Sigmoid colon (tissue), 7 donors: ENCODE results near the gene BCOR. TPM values are rescaled to one million over a fixed set of nuclear protein-coding genes. Genes with fewer than 3 reads are reported as not detected.
A peak's percentile ranks its signal among the peaks of the same experiment; 100 is the strongest.

Experiments
- DNase-seq: peaks from one replicate; pipeline ENCODE4 v3.0.0-alpha.2; 2019
- H3K27ac ChIP-seq, 4 donors: fragments of 200-600 bp; sonication (generic); one replicate each; pipeline ENCODE4 v1.5.1; 2016 to 2019; ENCODE audit warnings: mild to moderate bottlenecking in 1 of 4
- H3K27me3 ChIP-seq, 3 donors: fragments of 200-600 bp; sonication (generic); one replicate each; pipeline ENCODE4 v1.5.1; 2019; ENCODE audit warnings: mild to moderate bottlenecking in 1 of 3
- H3K36me3 ChIP-seq, 4 donors: fragments of 200-600 bp; sonication (generic); one replicate each; pipeline ENCODE4 v1.5.1; 2016 to 2019
- H3K4me1 ChIP-seq, 4 donors: fragments of 200-600 bp; sonication (generic); one replicate each; pipeline ENCODE4 v1.5.1; 2017 to 2019
- H3K4me3 ChIP-seq, 4 donors: fragments of 200-600 bp; sonication (generic); one replicate each; pipeline ENCODE4 v1.5.1; 2017 to 2019; ENCODE audit warnings: mild to moderate bottlenecking in 2 of 4, moderate library complexity in 1 of 4
- H3K9me3 ChIP-seq, 4 donors: fragments of 200-600 bp in 3 of 4; sonication (generic) in 3 of 4; one replicate each; pipeline versions ENCODE4 v1.5.1 to v1.6.1; 2013 to 2019
- EP300 ChIP-seq, 4 donors: sonication (generic); formaldehyde crosslinking; IDR thresholded peaks; one replicate each; pipeline ENCODE4 v1.6.1; 2017; ENCODE audit warnings: antibody characterized with exemption in 4 of 4
- POLR2A ChIP-seq, 2 donors: fragments of 450-650 bp; IDR thresholded peaks; one replicate each; pipeline ENCODE4 v1.6.1; 2016; ENCODE audit warnings: antibody characterized with exemption in 2 of 2, mild to moderate bottlenecking in 2 of 2, moderate library complexity in 2 of 2
- POLR2AphosphoS5 ChIP-seq, 4 donors: sonication (generic); formaldehyde crosslinking; IDR thresholded peaks; one replicate each; pipeline ENCODE4 v1.6.1; 2017; ENCODE audit warnings: antibody characterized with exemption in 4 of 4
- WGBS, 2 donors: extraction: QIAGEN DNeasy Blood & Tissue Kit; methylation state at CpG; one replicate each; pipeline ENCODE4 v1.1.7; 2013; 5-methylcytosine and 5-hydroxymethylcytosine counted together
- intact Hi-C: fragments of 100-400 bp; cut with DNase I; formaldehyde crosslinking; loops from one replicate; pipeline ENCODE4 v1.15.1; 2023
- polyA plus RNA-seq, 3 donors: library from polyadenylated mRNA; stranded (reverse); fragments of 200-250 nt; gene quantifications; one replicate each; pipeline ENCODE4 v1.2.3, GENCODE V29; 2013
- total RNA-seq, 4 donors: library from RNA; depleted of rRNA; stranded (reverse); fragments of >200 nt; gene quantifications; one replicate each; pipeline ENCODE4 v1.1.0, GENCODE V29; 2016
- TF ChIP-seq, protein P1 (sequence below), 4 experiments: fragments of 450-650 bp in 3 of 4; fragments of 200-600 bp in 1 of 4; IDR thresholded peaks; one replicate each; pipeline ENCODE4 v1.5.1; 2016 to 2019; ENCODE audit warnings: antibody characterized with exemption in 4 of 4, mild to moderate bottlenecking in 3 of 4, moderate library complexity in 2 of 4
- donor health status: healthy with polysubstance abuse.
- donor health status: Bipolar disorder and iron deficiency.
- donor health status: healthy.

The BCOR gene
- total and polyA plus RNA-seq, 7 donors: 3.5 to 31.6 (median 15.8) TPM

DNA sequence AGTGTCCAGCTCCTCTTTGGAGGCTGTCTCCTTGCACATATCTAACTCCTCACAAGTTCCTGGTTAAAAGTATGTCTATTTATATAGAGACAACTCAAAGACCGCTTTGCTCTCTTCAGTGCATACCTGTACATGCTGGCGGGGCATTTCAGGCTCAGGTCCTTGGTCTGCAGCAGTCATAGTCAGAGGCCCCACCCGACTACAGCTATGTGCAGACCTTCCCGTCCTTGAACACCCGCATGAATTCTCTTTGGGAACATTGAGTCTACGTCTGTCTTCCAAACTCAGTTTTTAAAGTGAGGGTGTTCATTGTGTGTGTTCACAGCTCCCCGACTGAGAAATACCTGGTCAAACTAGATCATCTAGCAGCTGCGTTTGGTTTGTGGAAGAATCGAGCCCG lies 4.2 kb downstream of the BCOR start:
- Histone ChIP-seq H3K4me1 (peaks cover 0 to 83% (median 40%) of the 10 kb centered on the region in 4 donors), H3K4me3 (peak overlapping the region in 3 of 4 donors; percentile 64 to 80 (median 74)), H3K27ac (peak overlapping the region; percentile 87 to 96 (median 92)), H3K9me3 (no peaks in the 10 kb centered on the region), H3K27me3 (peaks cover 0 to 14% (median 0%) of the 10 kb centered on the region in 3 donors), H3K36me3 (no peaks in the 10 kb centered on the region)
- DNase-seq: no peak
- TF ChIP-seq, protein P1, sequence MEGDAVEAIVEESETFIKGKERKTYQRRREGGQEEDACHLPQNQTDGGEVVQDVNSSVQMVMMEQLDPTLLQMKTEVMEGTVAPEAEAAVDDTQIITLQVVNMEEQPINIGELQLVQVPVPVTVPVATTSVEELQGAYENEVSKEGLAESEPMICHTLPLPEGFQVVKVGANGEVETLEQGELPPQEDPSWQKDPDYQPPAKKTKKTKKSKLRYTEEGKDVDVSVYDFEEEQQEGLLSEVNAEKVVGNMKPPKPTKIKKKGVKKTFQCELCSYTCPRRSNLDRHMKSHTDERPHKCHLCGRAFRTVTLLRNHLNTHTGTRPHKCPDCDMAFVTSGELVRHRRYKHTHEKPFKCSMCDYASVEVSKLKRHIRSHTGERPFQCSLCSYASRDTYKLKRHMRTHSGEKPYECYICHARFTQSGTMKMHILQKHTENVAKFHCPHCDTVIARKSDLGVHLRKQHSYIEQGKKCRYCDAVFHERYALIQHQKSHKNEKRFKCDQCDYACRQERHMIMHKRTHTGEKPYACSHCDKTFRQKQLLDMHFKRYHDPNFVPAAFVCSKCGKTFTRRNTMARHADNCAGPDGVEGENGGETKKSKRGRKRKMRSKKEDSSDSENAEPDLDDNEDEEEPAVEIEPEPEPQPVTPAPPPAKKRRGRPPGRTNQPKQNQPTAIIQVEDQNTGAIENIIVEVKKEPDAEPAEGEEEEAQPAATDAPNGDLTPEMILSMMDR (IDR thresholded peaks at IDR 0.05): no peak
- TF ChIP-seq EP300 (IDR thresholded peaks at IDR 0.05) (no peak), POLR2A (IDR thresholded peaks at IDR 0.05) (no peak), POLR2AphosphoS5 (IDR thresholded peaks at IDR 0.05) (no peak)
- intact Hi-C loops: loop anchor here (10.0 kb wide), 1 partner anchor 171 kb away; no protein-coding TSS in a partner anchor
- WGBS, 2 donors: 45 to 58% methylated on average over 10 of the region's 10 CpGs

DNA sequence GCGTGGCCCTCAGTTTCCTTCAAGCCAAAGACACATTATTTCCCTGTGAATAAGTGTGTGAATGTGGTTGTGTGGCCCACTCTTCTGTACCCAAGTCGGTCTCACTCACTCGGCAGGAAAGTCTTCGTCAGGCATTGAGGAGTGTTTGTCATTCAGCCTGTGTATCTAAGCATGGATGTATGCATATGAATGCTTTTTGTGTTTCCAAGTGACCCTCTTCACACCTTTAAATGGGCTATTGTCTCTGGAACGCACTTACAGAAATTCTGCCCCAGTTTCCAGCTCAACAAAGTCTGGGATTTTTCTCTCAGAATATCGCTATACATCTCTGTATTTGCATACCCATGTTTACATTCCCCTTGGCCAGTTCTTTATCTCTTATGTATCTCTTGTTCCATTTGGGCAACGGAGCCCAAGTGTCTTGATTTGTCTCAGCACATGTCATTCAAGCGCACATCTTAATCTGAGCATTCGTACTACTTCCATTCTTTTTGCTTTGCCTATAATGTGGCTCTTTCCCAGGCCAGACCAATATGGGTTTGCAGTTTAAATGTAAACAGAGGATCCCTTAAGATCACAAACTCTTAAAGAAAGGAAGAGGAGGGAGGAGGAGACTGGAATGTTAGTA lies 4.8 kb downstream of the BCOR start:
- Histone ChIP-seq H3K4me3 (no peak overlapping the region), H3K27me3 (peaks cover 0 to 10% (median 0%) of the 10 kb centered on the region in 3 donors), H3K9me3 (no peaks in the 10 kb centered on the region), H3K4me1 (peaks cover 0 to 83% (median 46%) of the 10 kb centered on the region in 4 donors), H3K27ac (no peak overlapping the region), H3K36me3 (no peaks in the 10 kb centered on the region)
- whole genome bisulfite sequencing, 2 donors: 89% methylated on average over 9 of the region's 9 CpGs
- intact Hi-C loops: loop anchor here (10.0 kb wide), 1 partner anchor 172 kb away; no protein-coding TSS in a partner anchor
- DNase-seq: no peak
- no peak for TF ChIP-seq EP300 (IDR thresholded peaks at IDR 0.05)
- TF ChIP-seq POLR2A (IDR thresholded peaks at IDR 0.05): no peak
- TF ChIP-seq POLR2AphosphoS5 (IDR thresholded peaks at IDR 0.05): no peak
- TF ChIP-seq, protein P1 (IDR thresholded peaks at IDR 0.05): no peak

DNA sequence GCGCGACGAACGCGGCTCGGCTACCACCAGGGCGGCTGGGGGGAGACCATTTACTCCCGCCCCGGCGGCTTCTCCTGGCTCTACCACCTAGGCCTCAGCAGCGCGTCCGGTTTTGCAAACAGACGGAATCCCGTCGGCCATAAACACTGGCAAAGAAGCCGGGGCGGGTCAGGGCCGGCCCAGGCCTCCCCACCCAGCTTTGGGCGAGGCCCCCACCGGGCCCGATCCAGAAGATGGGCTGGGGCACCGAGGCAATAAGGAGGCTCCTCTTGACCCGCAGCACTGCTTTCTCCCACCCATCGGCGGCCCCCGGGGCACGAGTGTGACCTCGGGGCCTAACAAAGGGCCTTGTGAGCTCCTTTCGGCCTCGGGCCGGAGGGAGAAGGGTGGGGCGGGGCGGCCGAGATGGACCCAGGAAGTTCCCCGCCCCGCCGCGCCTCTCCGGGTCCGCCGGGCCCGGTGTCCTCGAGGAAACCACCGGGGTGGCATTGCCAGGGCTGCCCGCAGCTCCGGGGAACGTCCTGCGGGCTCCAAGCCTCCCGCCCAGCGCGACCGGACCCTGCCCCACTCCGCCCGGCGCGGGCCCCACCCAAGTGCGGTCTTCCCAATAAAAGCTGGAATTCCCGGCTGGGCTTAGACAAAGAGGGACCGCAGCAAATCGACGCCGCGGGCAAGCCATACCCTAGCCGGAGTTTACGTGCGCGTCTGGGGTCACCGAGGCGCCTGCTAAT lies 5.9 kb downstream of the BCOR start:
- Histone ChIP-seq H3K27ac (no peak overlapping the region), H3K36me3 (no peaks in the 10 kb centered on the region), H3K27me3 (peaks cover 0 to 1% (median 0%) of the 10 kb centered on the region in 3 donors), H3K9me3 (no peaks in the 10 kb centered on the region), H3K4me1 (peaks cover 0 to 77% (median 56%) of the 10 kb centered on the region in 4 donors), H3K4me3 (no peak overlapping the region)
- TF ChIP-seq EP300 (IDR thresholded peaks at IDR 0.05): no peak
- TF ChIP-seq, protein P1 (IDR thresholded peaks at IDR 0.05): no peak
- TF ChIP-seq POLR2A (IDR thresholded peaks at IDR 0.05): no peak
- no peak for TF ChIP-seq POLR2AphosphoS5 (IDR thresholded peaks at IDR 0.05)
- no peak for DNase-seq
- intact Hi-C loops: loop anchor here (10.0 kb wide), 1 partner anchor 173 kb away; no protein-coding TSS in a partner anchor
- 11 to 60% methylated on average over 70 of the region's 70 CpGs for WGBS, 2 donors

DNA sequence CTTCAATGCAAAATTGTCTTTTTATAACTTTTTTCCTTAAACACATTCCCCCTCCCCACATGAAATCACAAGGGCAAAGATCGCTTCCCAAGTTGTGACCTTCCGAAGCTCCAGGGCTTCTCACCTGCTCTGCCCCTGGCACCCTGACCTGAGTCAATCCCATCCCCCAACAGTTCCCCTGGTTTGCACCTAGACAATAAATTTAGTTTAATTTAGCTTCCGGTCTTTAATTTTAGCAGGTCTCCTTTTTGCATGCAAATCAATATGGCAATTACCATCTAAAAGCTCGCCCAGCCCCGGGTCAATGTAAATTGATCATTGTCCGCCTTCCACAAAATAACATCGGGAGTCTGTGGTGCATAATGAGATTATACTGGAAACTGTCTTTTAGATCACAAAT lies 6.8 kb downstream of the BCOR start:
- Histone ChIP-seq H3K27ac (peak overlapping the region in 3 of 4 donors; percentile 71 to 83 (median 77)), H3K4me1 (peaks cover 0 to 78% (median 63%) of the 10 kb centered on the region in 4 donors), H3K9me3 (no peaks in the 10 kb centered on the region), H3K27me3 (no peaks in the 10 kb centered on the region), H3K4me3 (peak overlapping the region in 1 of 4 donors; percentile 47), H3K36me3 (no peaks in the 10 kb centered on the region)
- intact Hi-C loops: loop anchor here (10.0 kb wide), 1 partner anchor 174 kb away; no protein-coding TSS in a partner anchor
- DNase-seq: no peak
- TF ChIP-seq POLR2A (IDR thresholded peaks at IDR 0.05) (no peak), EP300 (IDR thresholded peaks at IDR 0.05) (no peak)
- TF ChIP-seq, protein P1 (IDR thresholded peaks at IDR 0.05): no peak
- WGBS, 2 donors: 63 to 75% methylated on average over 7 of the region's 7 CpGs
